ENCODE measurements around the gene WNT9B. TPM values are rescaled to one million over a fixed set of nuclear protein-coding genes. Genes with fewer than 3 reads are reported as not detected.
"Not testable (repeated sequence)": the region's sequence is repeated elsewhere in the genome, so short reads cannot be mapped to it uniquely, and the experiment has no call there.

WNT9B gene
- total RNA-seq, 1 donor from 2014 or later, result 0.14 TPM

GRCh38 chr17:46822388-46822921 lies 28.9 kb upstream of the WNT9B start:
- no peak for DNase-seq (ENCODE audit: low spot score)

GRCh38 chr17:46823657-46824056 lies 27.7 kb upstream of the WNT9B start:
- no peak for DNase-seq (ENCODE audit: low spot score)

GRCh38 chr17:46826116-46826515 lies 25.3 kb upstream of the WNT9B start:
- no peak for DNase-seq (ENCODE audit: low spot score)

- no peak for DNase-seq (ENCODE audit: low spot score)
Measured at GRCh38 chr17:46827274-46827673, 24.1 kb upstream of the WNT9B start.

- DNase-seq (ENCODE audit: low spot score), result no peak
Measured at GRCh38 chr17:46831573-46832330, 19.6 kb upstream of the WNT9B start.

GRCh38 chr17:46832331-46832821 lies 19.0 kb upstream of the WNT9B start:
- DNase-seq (ENCODE audit: low spot score), result no peak

- DNase-seq (ENCODE audit: low spot score), result no peak
Measured at GRCh38 chr17:46832945-46833839, 18.2 kb upstream of the WNT9B start.

GRCh38 chr17:46833840-46834208 lies 17.6 kb upstream of the WNT9B start:
- no peak for DNase-seq (ENCODE audit: low spot score)

- DNase-seq (ENCODE audit: low spot score), result no peak
Measured at GRCh38 chr17:46834846-46835245, 16.5 kb upstream of the WNT9B start.

- DNase-seq (ENCODE audit: low spot score), result no peak
Measured at GRCh38 chr17:46836500-46836899, 14.9 kb upstream of the WNT9B start.

GRCh38 chr17:46837521-46837920 lies 13.9 kb upstream of the WNT9B start:
- DNase-seq (ENCODE audit: low spot score), result no peak

- DNase-seq (ENCODE audit: low spot score), result no peak
Measured at GRCh38 chr17:46839211-46839610, 12.2 kb upstream of the WNT9B start.

- not testable (repeated sequence) for DNase-seq (ENCODE audit: low spot score)
Measured at GRCh38 chr17:46840596-46840995, 10.8 kb upstream of the WNT9B start.

- no peak for DNase-seq (ENCODE audit: low spot score)
Measured at GRCh38 chr17:46841561-46842379, 9.6 kb upstream of the WNT9B start.

- DNase-seq (ENCODE audit: low spot score), result no peak
Measured at GRCh38 chr17:46842835-46843234, 8.5 kb upstream of the WNT9B start.

- no peak for DNase-seq (ENCODE audit: low spot score)
Measured at GRCh38 chr17:46847204-46848191, 3.9 kb upstream of the WNT9B start.

- no peak for DNase-seq (ENCODE audit: low spot score)
Measured at GRCh38 chr17:46848534-46848933, 2.8 kb upstream of the WNT9B start.

GRCh38 chr17:46850688-46851028 lies 725 bp upstream of the WNT9B start:
- no peak for DNase-seq (ENCODE audit: low spot score)

GRCh38 chr17:46853896-46854444 lies 2.6 kb downstream of the WNT9B start:
- DNase-seq (ENCODE audit: low spot score), result no peak

- no peak for DNase-seq (ENCODE audit: low spot score)
Measured at GRCh38 chr17:46854515-46854914, 3.1 kb downstream of the WNT9B start.

All from mucosa of gallbladder (tissue), 1 donor.